ENCODE measurements around the gene CXADR. TPM values are rescaled to one million over a fixed set of nuclear protein-coding genes. Genes with fewer than 3 reads are reported as not detected.

Gene CXADR
- total RNA-seq, 1 experiment from 2014 or later, result 119 TPM

DNA sequence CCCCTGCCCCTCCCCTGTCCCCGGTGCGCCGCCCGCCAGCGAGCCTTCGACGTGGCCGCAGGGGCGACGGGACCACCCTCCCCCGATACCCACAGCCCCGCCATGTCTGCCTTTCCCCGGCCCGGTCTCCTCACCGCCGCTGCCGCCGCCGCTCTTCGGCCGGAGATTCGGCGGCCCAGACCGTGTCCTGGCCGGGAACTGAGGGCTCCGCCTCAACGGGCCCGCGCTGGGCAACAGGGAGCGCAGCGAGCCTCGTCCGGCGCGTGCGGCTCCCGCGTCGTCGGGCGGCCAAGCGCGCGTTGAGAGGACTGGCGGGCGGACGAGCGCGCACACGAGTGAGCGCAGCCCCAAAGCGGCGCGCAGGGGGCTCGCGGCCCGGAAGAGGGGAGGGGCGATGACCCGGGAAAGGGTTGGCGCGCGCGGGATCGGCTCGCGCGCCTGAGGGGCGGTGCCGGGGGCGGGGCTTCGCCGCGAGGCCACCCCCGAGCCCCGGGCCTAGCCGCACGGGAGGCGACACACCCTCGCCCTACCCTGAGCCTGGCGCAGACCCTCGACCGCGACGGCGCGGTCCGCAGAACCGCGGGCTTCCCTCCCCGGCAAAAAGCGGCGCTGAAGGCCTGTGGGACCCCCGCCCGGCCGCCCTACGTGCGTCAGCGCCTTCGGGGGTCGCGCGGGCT, 99.9 kb downstream of the CXADR start, which contains the start of gene BTG3 (continued):
- TF ChIP-seq SMAD3 (CRISPR knock-in tag; IDR thresholded peaks at IDR 0.05; ENCODE audit: borderline replicate concordance), result peak; percentile 86; the same call in 1 of the 2 replicates

DNA sequence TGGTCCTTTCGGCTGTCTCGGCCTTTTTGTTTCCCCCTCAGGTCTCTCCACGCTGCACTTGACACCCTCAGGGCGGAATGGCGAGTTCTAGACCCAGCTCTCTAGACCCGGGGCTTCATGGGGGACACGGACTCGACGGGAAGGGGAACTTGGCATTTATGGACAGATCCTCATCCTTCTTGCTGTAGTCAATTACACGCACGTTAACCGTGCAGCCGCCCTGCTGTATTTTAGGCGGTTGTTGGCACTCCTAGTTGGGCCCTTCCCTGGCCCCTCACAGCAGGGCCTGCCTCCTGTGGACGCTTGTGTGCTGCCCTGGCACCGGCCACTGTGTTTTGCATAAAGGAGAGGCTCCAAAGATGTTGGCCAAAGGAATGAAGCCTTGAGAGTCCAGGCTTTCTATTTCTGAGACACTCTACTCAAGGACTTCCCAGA, 100.4 kb downstream of the CXADR start:
- peaks cover 22% of the 10 kb centered on the region for H3K4me1 Mint-ChIP-seq
- ATAC-seq, result no peak
- TF ChIP-seq, protein P1, sequence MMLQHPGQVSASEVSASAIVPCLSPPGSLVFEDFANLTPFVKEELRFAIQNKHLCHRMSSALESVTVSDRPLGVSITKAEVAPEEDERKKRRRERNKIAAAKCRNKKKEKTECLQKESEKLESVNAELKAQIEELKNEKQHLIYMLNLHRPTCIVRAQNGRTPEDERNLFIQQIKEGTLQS (CRISPR knock-in tag; conservative IDR thresholded peaks at IDR 0.05), result no peak
- TF ChIP-seq, protein P2, sequence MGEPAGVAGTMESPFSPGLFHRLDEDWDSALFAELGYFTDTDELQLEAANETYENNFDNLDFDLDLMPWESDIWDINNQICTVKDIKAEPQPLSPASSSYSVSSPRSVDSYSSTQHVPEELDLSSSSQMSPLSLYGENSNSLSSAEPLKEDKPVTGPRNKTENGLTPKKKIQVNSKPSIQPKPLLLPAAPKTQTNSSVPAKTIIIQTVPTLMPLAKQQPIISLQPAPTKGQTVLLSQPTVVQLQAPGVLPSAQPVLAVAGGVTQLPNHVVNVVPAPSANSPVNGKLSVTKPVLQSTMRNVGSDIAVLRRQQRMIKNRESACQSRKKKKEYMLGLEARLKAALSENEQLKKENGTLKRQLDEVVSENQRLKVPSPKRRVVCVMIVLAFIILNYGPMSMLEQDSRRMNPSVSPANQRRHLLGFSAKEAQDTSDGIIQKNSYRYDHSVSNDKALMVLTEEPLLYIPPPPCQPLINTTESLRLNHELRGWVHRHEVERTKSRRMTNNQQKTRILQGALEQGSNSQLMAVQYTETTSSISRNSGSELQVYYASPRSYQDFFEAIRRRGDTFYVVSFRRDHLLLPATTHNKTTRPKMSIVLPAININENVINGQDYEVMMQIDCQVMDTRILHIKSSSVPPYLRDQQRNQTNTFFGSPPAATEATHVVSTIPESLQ (CRISPR knock-in tag; IDR thresholded peaks at IDR 0.05), result 0 out of 2 replicates have a peak, but pooled peaks have one; percentile 20
- no peak for TF ChIP-seq KAT7 (CRISPR knock-in tag; IDR thresholded peaks at IDR 0.05; ENCODE audit: borderline replicate concordance)
- ChIA-PET POLR2A (no interaction called here), CTCF (no interaction called here)
- H3K9me3 Mint-ChIP-seq, result peaks cover 6% of the 10 kb centered on the region
- H3K4me3 Mint-ChIP-seq, result peak overlapping the region; percentile 67
- peaks cover 20% of the 10 kb centered on the region for H3K27me3 Mint-ChIP-seq (ENCODE audit: low read depth)
- DNase-seq (ENCODE audit: low spot score), result no peak
- peaks cover 21% of the 10 kb centered on the region for H3K36me3 Mint-ChIP-seq
- H3K27ac Mint-ChIP-seq, result no peak overlapping the region

DNA sequence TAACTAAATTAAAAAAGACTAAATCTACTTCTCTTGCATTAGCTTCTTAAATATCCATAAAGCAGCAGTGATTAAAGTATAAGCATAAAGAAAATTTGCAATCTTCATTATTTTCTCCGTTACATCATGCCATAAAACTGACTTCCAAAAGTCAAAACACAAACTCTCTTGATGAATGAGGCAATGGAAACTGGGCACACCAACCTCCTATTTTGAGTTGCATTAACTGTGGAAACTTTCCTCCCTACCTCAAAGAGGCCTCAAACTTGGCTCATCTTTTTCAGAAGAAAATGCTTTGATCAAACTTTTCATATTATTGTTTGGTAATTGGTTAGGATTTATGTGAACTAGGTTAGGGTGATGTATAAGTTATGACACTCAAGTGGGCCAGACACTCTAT, 104.0 kb downstream of the CXADR start:
- no peak for DNase-seq (ENCODE audit: low spot score)
- Mint-ChIP-seq H3K4me3 (no peak overlapping the region), H3K36me3 (no peaks in the 10 kb centered on the region), H3K9me3 (no peaks in the 10 kb centered on the region), H3K4me1 (0 out of 2 replicates have a peak, but pooled peaks cover 3% of the 10 kb centered on the region), H3K27ac (no peak overlapping the region), H3K27me3 (ENCODE audit: low read depth) (peaks cover 20% of the 10 kb centered on the region)
- ChIA-PET CTCF (no interaction called here), POLR2A (no interaction called here)
- ATAC-seq, result no peak
- TF ChIP-seq, protein P3, sequence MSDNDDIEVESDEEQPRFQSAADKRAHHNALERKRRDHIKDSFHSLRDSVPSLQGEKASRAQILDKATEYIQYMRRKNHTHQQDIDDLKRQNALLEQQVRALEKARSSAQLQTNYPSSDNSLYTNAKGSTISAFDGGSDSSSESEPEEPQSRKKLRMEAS (CRISPR knock-in tag; IDR thresholded peaks at IDR 0.05), result no peak
- TF ChIP-seq TEAD1 (CRISPR knock-in tag; IDR thresholded peaks at IDR 0.05) (no peak), MYBL2 (CRISPR knock-in tag; IDR thresholded peaks at IDR 0.05) (no peak), ZNF263 (CRISPR knock-in tag; IDR thresholded peaks at IDR 0.05; ENCODE audit: low read depth) (no peak)

DNA sequence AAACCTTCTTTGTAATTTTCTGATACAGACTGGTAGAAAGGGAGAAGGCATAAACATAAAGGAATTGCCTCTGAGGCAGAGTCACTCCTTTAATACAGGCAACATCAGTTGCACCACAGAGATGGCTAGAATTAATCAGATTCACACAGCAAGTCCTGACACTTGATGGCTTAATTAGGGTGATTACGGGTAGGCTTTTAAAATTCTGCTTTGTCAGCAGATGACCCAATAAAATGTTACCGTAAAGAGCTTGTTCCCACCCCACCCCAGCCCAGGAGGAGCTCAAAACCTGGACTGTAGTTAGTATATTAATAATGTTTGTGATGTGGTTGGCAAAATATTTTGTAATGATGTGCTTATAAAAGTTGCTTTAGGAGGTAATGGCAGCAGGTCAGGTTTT, 109.2 kb downstream of the CXADR start:
- no peak for DNase-seq (ENCODE audit: low spot score)
- TF ChIP-seq, protein P4, sequence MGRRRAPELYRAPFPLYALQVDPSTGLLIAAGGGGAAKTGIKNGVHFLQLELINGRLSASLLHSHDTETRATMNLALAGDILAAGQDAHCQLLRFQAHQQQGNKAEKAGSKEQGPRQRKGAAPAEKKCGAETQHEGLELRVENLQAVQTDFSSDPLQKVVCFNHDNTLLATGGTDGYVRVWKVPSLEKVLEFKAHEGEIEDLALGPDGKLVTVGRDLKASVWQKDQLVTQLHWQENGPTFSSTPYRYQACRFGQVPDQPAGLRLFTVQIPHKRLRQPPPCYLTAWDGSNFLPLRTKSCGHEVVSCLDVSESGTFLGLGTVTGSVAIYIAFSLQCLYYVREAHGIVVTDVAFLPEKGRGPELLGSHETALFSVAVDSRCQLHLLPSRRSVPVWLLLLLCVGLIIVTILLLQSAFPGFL (CRISPR knock-in tag; IDR thresholded peaks at IDR 0.05; ENCODE audit: borderline replicate concordance), result no peak
- TF ChIP-seq KAT7 (CRISPR knock-in tag; IDR thresholded peaks at IDR 0.05; ENCODE audit: borderline replicate concordance) (no peak), IRF2 (CRISPR knock-in tag; IDR thresholded peaks at IDR 0.05; ENCODE audit: borderline replicate concordance, low read depth) (no peak)
- TF ChIP-seq, protein P5, sequence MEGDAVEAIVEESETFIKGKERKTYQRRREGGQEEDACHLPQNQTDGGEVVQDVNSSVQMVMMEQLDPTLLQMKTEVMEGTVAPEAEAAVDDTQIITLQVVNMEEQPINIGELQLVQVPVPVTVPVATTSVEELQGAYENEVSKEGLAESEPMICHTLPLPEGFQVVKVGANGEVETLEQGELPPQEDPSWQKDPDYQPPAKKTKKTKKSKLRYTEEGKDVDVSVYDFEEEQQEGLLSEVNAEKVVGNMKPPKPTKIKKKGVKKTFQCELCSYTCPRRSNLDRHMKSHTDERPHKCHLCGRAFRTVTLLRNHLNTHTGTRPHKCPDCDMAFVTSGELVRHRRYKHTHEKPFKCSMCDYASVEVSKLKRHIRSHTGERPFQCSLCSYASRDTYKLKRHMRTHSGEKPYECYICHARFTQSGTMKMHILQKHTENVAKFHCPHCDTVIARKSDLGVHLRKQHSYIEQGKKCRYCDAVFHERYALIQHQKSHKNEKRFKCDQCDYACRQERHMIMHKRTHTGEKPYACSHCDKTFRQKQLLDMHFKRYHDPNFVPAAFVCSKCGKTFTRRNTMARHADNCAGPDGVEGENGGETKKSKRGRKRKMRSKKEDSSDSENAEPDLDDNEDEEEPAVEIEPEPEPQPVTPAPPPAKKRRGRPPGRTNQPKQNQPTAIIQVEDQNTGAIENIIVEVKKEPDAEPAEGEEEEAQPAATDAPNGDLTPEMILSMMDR (IDR thresholded peaks at IDR 0.05), result no peak
- POLR2A ChIA-PET, result no interaction called here
- Mint-ChIP-seq H3K9me3 (no peaks in the 10 kb centered on the region), H3K27me3 (ENCODE audit: low read depth) (no peaks in the 10 kb centered on the region), H3K27ac (no peak overlapping the region), H3K4me3 (no peak overlapping the region), H3K36me3 (no peaks in the 10 kb centered on the region), H3K4me1 (peaks cover 11% of the 10 kb centered on the region)
- no peak for ATAC-seq
- CTCF ChIA-PET, result no interaction called here

Data from WTC11 (cell line).